IMR-90 (cell line): ENCODE results near the gene OR4D11.

Experiments used
- MXI1 ChIP-seq: IDR thresholded peaks from 2 replicates; pipeline ENCODE4 v1.6.1; 2012; ENCODE audit warnings: low read depth, mild to moderate bottlenecking, low read length, moderate library complexity, borderline replicate concordance
- POLR2A ChIP-seq: IDR thresholded peaks from 2 replicates; pipeline ENCODE4 v1.6.1; 2012; ENCODE audit warnings: mild to moderate bottlenecking, low read depth, low read length
- TF ChIP-seq, protein P1 (sequence below): conservative IDR thresholded peaks from 2 replicates; pipeline ENCODE4 v1.5.1; 2012; ENCODE audit warnings: mild to moderate bottlenecking, low read depth, low read length, improper control_type of control experiment

DNA sequence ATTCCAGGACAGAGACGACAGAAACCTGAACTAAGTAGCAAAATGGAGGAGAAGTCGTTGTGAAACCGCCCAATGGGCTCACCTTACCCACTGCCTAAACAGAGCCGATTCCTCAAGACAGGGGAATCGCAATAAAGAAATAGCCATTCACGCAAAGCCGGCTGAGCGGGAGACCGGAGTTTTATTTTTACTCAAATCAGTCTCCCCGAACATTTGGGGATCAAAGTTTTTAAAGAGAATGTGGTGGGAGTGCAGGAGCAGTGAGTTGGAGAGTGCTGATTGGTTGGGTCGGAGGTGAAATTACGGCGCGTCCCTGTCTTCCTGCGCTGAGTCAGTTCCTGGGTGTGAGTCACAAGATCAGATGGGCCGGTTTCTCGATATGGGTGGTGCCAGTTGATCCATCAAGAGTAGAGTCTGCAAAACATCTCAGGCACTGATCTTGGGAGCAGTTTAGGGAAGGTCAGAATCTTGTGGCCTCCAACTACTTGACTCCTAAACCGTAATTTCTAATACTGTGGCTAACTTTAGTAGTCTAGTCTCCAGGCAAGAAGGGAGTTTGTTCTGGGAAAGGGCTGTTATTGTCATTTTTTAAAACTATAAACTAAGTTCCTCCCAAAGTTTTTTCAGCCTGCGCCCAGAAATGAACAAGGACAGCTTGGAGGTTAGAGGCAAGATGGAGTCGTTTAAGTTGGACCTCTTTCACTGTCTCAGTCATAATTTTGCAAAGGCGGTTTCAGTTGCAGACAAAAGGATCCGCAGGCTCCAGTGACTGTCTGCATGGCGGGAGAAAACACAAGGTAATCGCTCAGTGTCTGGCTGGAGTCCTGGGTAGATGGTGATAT lies 42.0 kb downstream of the OR4D11 start:
- TF ChIP-seq, protein P1, sequence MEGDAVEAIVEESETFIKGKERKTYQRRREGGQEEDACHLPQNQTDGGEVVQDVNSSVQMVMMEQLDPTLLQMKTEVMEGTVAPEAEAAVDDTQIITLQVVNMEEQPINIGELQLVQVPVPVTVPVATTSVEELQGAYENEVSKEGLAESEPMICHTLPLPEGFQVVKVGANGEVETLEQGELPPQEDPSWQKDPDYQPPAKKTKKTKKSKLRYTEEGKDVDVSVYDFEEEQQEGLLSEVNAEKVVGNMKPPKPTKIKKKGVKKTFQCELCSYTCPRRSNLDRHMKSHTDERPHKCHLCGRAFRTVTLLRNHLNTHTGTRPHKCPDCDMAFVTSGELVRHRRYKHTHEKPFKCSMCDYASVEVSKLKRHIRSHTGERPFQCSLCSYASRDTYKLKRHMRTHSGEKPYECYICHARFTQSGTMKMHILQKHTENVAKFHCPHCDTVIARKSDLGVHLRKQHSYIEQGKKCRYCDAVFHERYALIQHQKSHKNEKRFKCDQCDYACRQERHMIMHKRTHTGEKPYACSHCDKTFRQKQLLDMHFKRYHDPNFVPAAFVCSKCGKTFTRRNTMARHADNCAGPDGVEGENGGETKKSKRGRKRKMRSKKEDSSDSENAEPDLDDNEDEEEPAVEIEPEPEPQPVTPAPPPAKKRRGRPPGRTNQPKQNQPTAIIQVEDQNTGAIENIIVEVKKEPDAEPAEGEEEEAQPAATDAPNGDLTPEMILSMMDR, result no peak
- no peak for TF ChIP-seq MXI1
- TF ChIP-seq POLR2A, result no peak
